DOHH2 (cell line): Measurements from ENCODE around the gene ZNF575.

Experiments
- H3F3A ChIP-seq: fragments of 200-600 bp; sonication (generic), shearing (Covaris generic); 2 replicates; pipeline ENCODE4 v1.6.0; 2016; ENCODE audit warnings: antibody characterized with exemption, mild to moderate bottlenecking; ENCODE audit not compliant: control insufficient read depth, insufficient read depth
- H3K27ac ChIP-seq: fragments of 200-600 bp; sonication (generic); 2 replicates; pipeline ENCODE4 v1.5.1; 2014; ENCODE audit warnings: low read depth, mild to moderate bottlenecking, low read length, moderate library complexity
- H3K27me3 ChIP-seq: fragments of 200-600 bp; sonication (generic); 2 replicates; pipeline ENCODE4 v1.6.1; 2014; ENCODE audit warnings: mild to moderate bottlenecking, low read length, mixed read lengths; ENCODE audit not compliant: control insufficient read depth
- H3K36me3 ChIP-seq: fragments of 200-600 bp; sonication (generic); 2 replicates; pipeline ENCODE4 v1.6.1; 2014; ENCODE audit warnings: mild to moderate bottlenecking, low read length, moderate library complexity, mixed read lengths; ENCODE audit not compliant: control insufficient read depth
- H3K4me1 ChIP-seq: fragments of 200-600 bp; sonication (generic); 2 replicates; pipeline ENCODE4 v1.6.1; 2014; ENCODE audit warnings: mild to moderate bottlenecking, low read length, mixed read lengths; ENCODE audit not compliant: control insufficient read depth
- H3K4me2 ChIP-seq: fragments of 200-600 bp; sonication (generic); 2 replicates; pipeline ENCODE4 v1.6.0; 2014; ENCODE audit warnings: mild to moderate bottlenecking, low read length, moderate library complexity
- H3K4me3 ChIP-seq: fragments of 200-600 bp; sonication (generic); 2 replicates; pipeline ENCODE4 v1.5.1; 2014; ENCODE audit warnings: mild to moderate bottlenecking, low read length, mixed read lengths
- H3K79me2 ChIP-seq: fragments of 200-600 bp; sonication (generic); 2 replicates; pipeline ENCODE4 v1.6.1; 2014; ENCODE audit warnings: mild to moderate bottlenecking, low read length, mixed read lengths; ENCODE audit not compliant: control insufficient read depth
- H3K9me2 ChIP-seq: fragments of 200-600 bp; sonication (generic); replicated peaks from 2 replicates; pipeline ENCODE4 v1.6.1; 2014; ENCODE audit warnings: mild to moderate bottlenecking, low read length, mixed read lengths; ENCODE audit not compliant: control insufficient read depth
- H3K9me3 ChIP-seq: fragments of 200-600 bp; sonication (generic); 2 replicates; pipeline ENCODE4 v1.6.1; 2014; ENCODE audit warnings: antibody characterized with exemption, low read length, mixed read lengths; ENCODE audit not compliant: control insufficient read depth, insufficient read depth
- H4K20me1 ChIP-seq: fragments of 200-600 bp; sonication (generic); 2 replicates; pipeline ENCODE4 v1.6.0; 2014; ENCODE audit warnings: low read depth, mild to moderate bottlenecking, antibody characterized with exemption, low read length, moderate library complexity; ENCODE audit not compliant: control insufficient read depth, insufficient read depth
- CTCF ChIP-seq: fragments of 200-600 bp; sonication (generic); IDR thresholded peaks from one replicate; pipeline ENCODE4 v1.5.1; 2014; ENCODE audit warnings: antibody characterized with exemption, mild to moderate bottlenecking, low read depth, low read length; ENCODE audit not compliant: poor library complexity, severe bottlenecking
- EZH2phosphoT487 ChIP-seq: fragments of 200-600 bp; sonication (generic); IDR thresholded peaks from 2 replicates; pipeline ENCODE4 v1.6.1; 2017; ENCODE audit warnings: borderline replicate concordance, mild to moderate bottlenecking, antibody characterized with exemption, low read length, moderate library complexity, mixed read lengths

The ZNF575 gene

GRCh38 chr19:43532962-43533545 lies at the start of gene ZNF575:
ZNF575 (plus strand) TSS chr19:43533188; CDS start chr19:43534423, 1,235 bp downstream.
- no peaks in the 10 kb centered on the region for H3K27me3 ChIP-seq
- no peaks in the 10 kb centered on the region for H3K9me3 ChIP-seq
- H3K4me2 ChIP-seq: peak within 1 kb of the TSS; percentile 94
- peak within 1 kb of the TSS; percentile 79 for H3K27ac ChIP-seq
- H3K4me1 ChIP-seq: peaks cover 25% of the 10 kb centered on the region
- H3K4me3 ChIP-seq: peak within 1 kb of the TSS; percentile 83
- peaks cover 14% of the 10 kb centered on the region for H3F3A ChIP-seq
- TF ChIP-seq EZH2phosphoT487: no peak
- TF ChIP-seq CTCF: no peak
- H4K20me1 ChIP-seq: no peaks in the 10 kb centered on the region
- H3K36me3 ChIP-seq: no peaks in the 10 kb centered on the region
- H3K79me2 ChIP-seq: no peaks in the 10 kb centered on the region
- no peaks in the 10 kb centered on the region for H3K9me2 ChIP-seq

GRCh38 chr19:43483281-43483680 lies 49.7 kb upstream of the ZNF575 start:
- H3K27ac ChIP-seq: no peak overlapping the region
- no peak overlapping the region for H3K4me3 ChIP-seq
- no peaks in the 10 kb centered on the region for H3K9me3 ChIP-seq
- H3K4me2 ChIP-seq: no peak overlapping the region
- TF ChIP-seq EZH2phosphoT487 (no peak), CTCF (no peak)
- H4K20me1 ChIP-seq: no peaks in the 10 kb centered on the region
- H3K9me2 ChIP-seq: no peaks in the 10 kb centered on the region
- no peaks in the 10 kb centered on the region for H3F3A ChIP-seq
- H3K36me3 ChIP-seq: no peaks in the 10 kb centered on the region
- H3K79me2 ChIP-seq: no peaks in the 10 kb centered on the region
- no peaks in the 10 kb centered on the region for H3K27me3 ChIP-seq
- no peaks in the 10 kb centered on the region for H3K4me1 ChIP-seq

GRCh38 chr19:43485951-43486350 lies 47.0 kb upstream of the ZNF575 start:
- Histone ChIP-seq H3K4me3 (no peak overlapping the region), H3K79me2 (no peaks in the 10 kb centered on the region), H3K9me3 (no peaks in the 10 kb centered on the region), H3K4me2 (no peak overlapping the region), H4K20me1 (no peaks in the 10 kb centered on the region), H3F3A (no peaks in the 10 kb centered on the region), H3K27me3 (no peaks in the 10 kb centered on the region), H3K9me2 (no peaks in the 10 kb centered on the region), H3K27ac (no peak overlapping the region), H3K4me1 (no peaks in the 10 kb centered on the region), H3K36me3 (no peaks in the 10 kb centered on the region)
- TF ChIP-seq EZH2phosphoT487 (no peak), CTCF (no peak)
